NOMO-1 treated with DMSO at 0.1 percent for 48 hours (cell line): Measurements from ENCODE around the gene PTCHD1.

Experiments used
- DNase-seq: peaks from one replicate; lab custom pipeline; 2025; ENCODE audit not compliant: unreplicated experiment; lab: John Stamatoyannopoulos, UW

PTCHD1 gene

DNA sequence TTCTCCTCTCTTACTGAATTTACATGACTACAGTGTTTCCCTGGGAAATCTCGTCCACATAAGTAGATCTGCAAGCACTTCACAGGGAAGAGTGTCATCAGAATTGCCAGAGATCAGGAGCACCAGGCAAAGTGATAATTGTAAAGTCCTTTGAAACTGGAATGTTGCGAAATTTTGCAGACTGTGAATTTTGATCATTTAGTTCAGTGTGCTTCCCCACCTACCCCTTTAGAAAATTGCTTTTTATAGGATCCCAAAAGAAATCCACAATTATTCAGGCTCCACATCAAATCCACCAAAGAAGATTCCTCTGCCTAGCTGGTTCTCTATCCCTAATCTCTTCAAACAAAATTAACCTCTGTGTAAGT is 10.2 kb downstream of the PTCHD1 start:
- DNase-seq = no peak

DNA sequence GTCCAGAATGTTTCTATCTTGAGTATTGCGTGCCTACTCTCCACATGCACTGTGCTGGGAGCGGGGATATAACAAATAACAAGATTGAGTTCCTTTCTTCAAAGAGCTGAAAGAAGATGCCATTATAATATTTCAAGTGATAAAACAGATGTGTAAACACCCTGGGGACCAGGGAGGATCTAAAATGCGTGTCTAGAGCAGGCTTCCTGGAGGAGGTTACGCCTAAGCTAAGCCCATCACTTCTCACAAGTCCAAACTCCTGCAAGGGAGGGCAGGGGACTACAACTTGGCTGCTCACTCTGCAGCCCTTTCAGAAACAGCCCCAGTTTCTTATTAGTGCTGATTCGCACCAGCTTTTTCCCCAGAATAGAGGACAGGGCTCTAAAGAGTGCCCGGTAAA is 21.5 kb downstream of the PTCHD1 start:
- no peak for DNase-seq

DNA sequence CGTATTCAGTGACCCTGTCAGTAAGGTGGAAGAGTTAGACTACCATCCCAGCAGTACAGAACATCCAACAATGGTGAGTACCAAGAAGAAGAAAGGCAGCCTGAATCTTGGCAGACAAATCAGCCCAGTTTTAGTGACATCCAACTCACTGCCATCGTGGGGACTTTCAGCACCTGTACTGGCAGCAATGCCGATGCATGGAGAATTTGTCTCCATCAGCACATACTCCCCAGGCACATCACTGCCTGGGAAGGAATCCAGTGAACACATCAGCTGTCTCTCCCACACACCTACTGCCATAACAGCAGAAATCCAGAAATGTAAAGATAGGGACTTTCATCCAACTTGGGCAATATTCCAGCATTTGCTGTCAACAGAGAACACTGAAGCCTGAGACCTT is 29.8 kb downstream of the PTCHD1 start:
- no peak for DNase-seq

DNA sequence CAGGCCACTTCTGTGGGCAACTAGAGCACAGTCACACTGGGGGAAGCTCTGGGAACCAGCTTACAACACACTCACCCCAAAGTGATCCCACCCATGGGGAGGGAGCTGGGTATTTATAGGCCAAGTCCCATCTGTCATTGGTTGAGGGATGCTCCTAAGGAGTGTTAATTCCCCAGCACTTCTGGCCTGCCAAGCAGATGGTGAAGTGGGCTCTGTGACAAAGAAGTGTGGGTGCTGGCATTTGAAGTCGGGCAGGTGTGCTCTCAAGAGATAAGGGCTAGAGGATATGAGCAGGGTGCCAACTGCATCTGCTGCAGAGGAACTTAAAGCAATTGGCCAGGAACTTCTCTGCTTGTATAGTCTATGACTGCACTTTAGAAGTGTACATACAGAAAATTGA is 30.9 kb downstream of the PTCHD1 start:
- no peak for DNase-seq

DNA sequence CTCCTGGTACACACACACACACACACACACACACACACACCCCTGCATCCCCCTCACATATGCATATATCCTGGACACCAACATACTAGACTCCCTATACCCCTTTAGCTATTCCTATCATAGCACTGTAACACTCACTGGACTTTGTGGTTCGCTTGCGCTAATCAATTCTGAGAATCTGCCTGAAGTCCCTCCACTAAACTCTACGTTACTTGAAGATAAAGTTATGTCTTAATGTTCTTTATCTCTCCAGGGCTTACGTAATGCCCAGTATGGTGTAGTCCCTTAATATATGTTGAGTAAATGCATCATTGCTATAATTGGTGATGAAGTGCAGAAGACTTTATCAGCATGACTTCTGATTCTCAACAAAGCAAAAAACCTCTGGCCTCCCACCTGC is 32.3 kb downstream of the PTCHD1 start:
- no peak for DNase-seq

DNA sequence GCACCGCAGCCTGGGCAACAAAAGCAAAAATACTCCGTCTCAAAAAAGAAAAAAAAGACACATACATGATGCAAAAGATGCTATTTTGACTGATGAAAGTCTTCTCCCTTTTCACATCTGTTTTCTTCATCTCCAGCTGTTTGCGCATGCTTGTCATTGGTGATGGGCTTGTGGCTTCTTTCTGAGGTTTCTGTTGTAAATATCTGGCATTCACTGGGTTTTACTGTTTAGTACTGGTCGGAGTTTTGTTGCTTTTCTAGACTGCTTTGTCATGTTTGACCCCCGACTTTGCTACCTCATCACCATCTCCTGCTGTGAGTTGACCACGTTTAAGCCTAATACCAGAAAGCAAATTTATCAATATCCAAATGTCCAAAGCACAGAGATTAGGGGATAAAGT is 34.4 kb downstream of the PTCHD1 start:
- DNase-seq = no peak

DNA sequence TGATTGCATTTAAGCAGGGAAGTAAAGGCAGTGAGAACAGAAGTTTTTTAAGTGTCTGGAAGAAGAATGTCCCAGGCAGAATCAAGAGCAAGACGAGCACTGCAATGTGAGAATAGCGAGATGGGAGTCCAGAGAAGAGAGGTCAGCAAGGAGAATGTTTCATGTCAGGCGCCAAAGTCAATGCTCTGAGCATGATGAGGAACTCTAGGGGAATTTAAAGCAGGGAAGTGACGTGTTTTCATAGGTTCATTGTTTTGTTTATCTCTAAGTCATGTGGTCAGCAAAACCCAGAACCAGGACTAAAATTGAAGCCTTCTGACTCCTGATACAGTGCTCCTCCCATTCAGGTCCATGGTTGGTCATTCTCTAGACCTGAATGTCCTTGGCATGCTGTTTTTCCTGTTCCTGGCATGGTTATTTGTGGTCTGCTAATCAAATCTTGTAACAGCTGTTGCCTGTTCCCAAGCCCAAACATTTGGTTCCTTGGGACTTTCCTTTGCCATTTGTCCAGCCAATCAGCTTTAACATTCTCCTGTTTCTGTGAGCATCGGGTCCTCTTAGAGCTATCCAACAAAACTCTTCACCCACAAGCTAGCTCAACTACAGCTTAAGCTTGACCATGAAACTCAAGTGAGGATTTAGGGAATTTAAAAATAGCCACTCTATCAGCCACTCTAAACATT is 37.7 kb downstream of the PTCHD1 start:
- no peak for DNase-seq

DNA sequence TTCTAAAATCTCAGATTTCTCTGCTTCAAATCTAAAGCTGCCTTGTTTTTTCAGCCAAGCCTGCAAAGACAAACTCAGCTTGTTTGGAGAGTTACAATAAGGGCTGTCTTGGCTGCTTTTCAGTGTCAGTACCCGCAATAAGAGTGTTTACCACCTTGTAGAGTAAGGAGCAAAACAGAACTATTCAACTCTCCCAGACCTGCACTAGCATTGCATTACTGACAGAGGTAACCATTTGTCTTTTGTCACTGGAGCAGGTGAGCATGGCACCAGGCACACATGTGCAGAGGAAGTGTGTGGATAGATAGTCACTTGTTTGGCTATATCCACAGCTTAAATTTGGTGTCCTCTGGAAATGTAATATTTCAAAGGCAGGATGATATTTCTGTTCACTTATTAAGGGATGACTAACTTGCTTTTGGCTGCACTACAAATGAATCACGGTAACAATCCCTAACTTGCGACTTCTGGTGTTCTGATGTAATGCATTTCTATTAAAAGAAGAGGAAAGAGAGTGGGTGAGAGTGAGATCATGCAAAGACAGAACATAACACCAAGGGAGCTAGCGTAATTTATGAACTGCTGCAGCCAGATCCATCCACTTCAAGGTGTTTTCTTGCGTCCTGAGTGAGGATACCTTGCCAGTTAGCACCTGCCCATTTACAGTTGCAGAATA is 38.6 kb downstream of the PTCHD1 start:
- no peak for DNase-seq

DNA sequence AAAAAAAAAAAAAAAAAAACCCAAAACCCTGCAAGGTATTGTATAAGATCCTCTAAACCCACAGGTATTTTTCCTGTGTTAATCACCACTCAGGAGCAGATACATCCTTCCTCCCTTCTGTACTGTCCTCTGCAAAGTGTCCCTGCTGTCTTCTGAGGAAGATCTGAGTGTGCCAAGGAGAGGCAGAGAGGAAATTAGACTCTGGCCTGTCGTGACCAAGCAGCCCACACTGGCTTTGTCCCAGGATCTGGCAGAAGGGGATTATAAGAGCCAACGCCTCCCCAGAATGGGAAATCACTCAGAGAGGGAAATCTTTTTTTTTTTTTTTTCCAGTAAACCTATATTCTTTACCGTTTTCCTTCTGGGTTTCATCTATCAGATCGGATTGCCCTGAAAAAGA is 39.6 kb downstream of the PTCHD1 start:
- DNase-seq = no peak

DNA sequence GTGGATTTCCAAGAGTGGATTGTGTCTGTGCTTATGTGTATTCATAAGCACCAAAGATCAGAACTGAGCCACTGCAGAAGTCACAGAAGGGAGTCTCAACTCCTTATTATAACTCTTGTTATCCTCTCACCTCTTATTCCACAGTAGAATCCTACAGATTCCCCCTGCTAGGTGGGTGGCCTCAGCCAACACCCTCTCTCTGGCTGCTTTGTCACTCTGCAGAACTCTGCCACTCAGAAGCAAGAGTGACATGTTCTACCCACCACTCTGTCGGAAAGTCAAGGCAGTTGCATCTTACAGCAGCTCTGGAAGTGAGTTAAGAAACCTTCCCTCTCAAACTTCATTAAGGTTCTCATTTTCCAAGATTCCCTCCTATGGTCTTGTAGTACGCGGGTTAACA is 41.9 kb downstream of the PTCHD1 start:
- DNase-seq = no peak

DNA sequence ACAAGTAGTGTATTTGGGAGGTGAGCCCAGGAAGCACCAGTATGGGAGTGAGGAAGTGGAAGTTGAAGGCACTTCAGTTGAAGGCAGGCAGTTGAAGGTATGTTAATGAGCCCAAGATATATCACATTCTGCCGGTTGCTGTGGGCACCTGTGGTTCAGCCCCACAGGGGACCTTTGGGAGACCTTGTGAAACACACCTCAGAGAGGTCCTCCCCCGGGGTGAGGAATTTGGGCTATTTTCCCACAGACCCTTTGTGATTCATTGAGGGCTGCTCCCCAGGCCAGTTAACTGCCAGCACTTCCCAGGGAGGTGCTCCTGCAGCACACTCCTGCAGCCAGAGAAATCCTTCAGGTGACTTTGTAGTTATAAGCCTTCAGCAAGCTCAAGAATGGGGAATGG is 45.9 kb downstream of the PTCHD1 start:
- DNase-seq = no peak

DNA sequence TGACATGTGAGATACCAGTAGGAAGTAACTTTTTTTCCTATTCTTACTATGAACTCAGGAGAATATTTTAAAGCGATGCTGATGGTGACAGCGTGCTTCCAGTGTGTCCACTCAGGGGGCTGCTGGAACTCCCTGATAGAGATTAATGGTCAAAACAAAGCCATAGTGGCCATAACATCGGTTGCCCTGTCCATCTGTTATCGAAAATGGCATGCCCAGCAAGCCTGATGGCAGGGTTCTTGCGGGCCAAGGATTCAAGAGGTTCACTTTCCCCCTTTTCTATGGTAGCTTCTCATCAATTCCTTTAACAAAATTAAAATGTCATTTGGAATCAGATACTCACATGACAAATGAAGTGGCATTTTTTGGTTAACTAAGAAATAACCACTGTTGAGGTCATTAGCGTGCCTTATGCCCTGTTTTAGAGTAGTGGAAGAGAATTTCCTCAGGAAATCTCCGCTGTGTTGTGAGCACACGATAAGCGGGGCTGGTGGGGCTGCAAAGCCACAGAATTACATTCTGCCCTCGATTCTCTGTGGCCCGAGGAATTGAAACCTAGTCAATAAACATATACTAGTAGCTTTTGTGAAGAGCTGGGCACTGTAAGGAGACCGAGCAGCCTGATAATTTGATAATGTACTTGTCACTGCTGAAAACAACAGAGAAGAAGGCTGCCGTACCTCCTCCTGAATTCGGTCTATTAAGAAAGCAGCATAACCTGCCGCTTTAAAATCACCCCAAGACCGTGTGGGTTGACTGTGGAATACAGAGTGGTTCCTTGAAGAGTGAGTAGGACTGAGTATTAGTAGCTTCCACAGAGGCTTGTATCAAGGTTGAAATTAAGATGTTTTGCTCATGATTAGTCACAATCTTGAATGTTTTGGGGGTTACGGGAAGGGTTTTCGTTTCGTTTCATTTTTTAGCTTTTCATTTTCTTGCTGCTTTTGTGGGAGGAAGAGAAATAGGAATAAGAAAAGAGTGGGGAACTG is 46.7 kb downstream of the PTCHD1 start:
- no peak for DNase-seq

DNA sequence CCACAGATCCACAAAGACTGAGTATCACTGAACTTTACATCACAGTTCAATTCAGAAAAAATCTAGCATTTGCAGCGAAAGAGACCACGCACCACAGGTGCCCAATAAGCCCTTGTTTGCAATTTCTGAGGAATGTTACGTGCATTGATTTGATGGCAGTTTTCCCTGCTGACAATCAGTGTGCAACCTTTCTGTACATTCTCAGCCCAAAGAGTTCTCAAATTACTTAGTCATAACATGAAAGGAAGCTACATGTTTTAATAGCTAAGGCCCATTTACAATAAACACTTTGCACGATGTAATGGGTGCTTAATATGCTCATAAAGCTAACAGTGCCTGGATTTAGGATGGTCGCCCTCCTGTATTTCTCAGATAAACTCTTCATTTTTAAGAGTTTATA is 47.9 kb downstream of the PTCHD1 start:
- DNase-seq = no peak

DNA sequence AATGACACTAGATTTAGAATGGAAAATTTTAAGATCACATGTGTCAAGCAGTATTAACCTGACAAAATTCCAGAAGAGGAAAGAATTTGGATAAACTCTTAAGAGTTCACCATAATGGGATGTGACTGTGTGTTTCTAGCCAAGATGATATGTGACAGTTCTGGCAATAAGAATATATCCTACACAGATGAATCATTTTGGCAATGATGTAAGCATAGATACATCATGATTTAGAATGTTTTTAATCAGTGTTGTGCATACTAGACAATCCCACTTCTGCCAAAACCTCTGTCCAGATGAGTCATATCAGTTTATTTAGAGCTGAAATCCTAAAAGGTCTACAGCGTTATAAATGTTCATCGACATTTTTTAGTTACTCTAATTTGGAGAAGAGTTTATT is 48.8 kb downstream of the PTCHD1 start:
- DNase-seq = no peak

DNA sequence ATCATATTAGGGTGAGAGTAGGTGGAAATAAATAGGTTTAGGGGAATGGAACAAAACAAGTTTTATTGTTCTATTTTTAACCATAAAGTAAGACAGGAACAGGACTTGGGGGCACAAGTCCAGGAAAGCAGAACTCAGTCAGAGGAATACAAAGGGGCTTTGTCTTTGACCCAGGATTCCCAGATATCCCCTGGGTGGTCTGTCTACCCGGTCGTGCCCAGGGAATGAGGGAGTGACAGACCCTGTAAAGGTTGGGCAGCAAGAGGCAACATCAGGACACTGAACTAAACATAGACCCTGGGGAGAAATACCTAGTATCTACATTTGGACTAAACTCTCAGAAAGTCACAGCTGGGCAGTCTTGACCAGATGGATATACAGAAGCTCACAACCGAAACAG is 50.6 kb downstream of the PTCHD1 start:
- no peak for DNase-seq

DNA sequence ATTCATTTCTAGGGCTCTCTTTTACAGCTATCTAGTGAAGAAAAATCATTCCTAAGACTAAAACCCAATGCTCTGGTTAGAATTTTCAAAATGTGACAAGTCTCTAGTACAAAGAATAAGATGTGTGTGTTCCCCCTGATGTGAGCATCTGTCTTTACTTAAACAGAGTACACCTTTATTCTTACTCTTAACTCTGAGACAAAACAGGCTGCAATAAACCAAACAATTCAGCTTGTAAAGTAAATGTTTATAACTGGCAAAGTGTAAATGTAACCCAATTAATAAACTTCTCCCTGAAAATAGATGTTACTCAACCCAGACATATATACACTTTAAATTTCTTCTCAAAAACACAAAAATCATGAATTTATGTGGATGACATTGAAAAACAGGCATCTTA is 51.6 kb downstream of the PTCHD1 start:
- no peak for DNase-seq

DNA sequence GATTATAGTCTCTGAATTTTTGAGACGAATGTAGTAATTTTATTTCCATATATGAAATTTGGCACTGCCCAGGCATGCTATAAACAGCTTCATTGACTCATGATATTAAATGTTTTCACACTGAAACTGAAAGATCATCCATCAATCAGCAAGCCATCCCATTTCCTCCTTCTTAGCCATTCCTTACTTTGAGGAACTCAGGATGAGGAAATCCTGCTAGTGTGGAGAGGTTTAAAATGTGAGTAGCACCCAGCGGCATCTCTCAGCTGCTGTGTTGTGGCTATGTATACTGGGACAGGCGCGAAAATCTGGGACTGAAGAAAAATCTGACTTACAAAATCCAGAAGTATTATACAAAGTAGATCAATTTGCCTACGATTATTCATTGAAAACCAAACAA is 52.1 kb downstream of the PTCHD1 start:
- DNase-seq = no peak

DNA sequence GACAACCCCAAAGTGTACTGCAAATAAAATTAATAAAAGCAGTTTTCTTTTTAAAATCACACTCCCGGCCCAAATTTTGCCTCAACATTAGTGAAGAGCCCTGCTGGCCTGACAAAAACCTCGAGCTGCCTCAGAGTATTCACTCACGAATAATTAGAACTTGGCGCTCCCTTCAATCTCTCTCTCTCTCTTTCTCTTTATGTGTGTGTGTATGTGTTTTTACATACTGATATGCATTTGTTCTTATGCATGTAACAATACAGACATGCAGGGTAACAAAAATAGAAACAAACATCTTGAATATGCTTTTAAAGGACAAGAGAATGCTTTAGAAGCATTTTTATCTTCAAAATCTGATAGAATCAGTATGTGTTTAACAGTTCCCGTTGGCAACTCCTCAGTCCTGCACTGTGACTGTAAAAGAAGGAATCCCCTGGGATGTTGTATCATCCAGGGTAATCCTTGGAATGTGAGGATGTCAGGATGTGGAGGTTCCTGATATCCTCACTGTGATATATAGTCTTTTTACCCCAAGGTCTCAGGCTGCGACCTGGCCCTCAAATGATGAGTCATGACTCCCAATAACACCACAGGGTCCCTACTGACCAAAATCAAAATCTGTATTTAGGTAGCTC is 53.0 kb downstream of the PTCHD1 start:
- DNase-seq = no peak

DNA sequence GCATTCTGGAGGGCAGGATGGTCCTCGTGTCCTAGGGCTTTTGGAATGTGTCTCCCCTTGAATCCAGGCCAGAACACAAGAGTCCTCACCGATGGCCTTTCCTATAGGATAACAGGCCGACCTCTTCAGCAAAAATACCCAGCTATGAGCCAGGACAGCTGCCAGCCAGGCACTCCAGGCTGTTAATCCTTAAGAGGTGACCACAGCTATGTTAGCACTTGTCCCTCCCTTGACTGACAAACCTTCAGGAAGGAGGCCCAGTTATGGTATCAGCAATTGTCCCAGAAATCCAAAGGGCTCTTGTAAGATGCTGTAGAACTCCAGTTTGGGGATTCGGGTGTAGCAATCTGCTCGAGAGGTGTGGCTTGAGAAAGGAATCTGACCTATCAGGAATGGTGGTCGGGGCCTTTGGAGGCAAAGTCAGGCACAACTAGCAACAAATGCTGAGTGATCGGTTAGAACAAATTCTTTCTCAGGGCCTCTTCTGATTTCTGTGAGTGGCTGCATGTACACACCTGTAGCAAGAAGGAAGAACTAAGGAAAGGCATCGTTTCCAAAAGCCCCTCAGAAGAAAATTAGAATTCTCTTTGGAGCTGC is 54.6 kb downstream of the PTCHD1 start:
- DNase-seq = no peak

DNA sequence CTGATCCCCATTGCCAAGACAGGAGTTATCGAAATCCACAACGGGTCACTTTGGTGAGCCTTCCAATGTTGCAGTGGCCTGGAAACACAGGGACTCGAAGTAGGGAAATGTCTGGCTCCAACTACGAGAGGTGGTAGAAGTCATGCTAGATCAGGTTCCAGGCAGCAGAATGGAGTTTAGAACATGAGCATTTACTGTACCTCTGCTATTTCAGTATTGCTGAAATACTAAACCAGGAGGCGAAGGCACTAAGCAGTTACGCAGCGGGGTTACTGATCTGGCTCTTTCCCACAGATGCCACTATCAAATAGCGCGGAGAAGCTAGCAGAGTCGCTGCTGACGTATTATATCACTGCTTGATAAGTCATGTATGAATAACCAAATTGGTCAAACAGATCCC is 56.3 kb downstream of the PTCHD1 start:
- DNase-seq = no peak

DNA sequence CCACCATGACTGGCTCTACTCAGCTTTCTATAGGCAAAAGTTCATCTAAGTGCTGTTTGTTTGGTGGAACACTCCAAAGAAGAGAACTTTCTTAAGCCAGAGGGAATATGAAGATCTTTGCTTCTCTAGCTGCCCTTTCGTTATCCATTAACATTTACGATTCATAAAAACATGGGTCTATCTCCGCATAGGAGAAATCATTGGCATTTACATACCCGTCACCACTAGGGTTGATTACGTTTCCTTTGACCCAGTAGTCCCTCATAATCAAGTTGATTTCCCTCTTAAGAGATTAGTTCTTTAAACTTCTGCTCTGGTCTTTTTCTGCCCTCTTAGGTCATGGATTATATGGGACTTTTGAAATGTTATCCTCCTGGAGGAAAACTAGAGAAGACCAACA is 57.5 kb downstream of the PTCHD1 start:
- no peak for DNase-seq
